GM04503 (cell line): ENCODE measurements around the gene HES3.
A peak's percentile ranks its signal among the peaks of the same experiment; 100 is the strongest.

Source experiments
- DNase-seq: peaks from one replicate; pipeline ENCODE4 v3.0.0-alpha.2; 2012; ENCODE audit warnings: low read depth

HES3 gene

GRCh38 chr1:6243993-6244392 lies at the start of gene HES3:
HES3 (plus strand) TSS chr1:6244179; CDS start chr1:6244366, 187 bp downstream.
- no peak for DNase-seq

- no peak for DNase-seq
These were observed 46.1 kb upstream of the HES3 start for GRCh38 chr1:6197746-6198427.

DNA sequence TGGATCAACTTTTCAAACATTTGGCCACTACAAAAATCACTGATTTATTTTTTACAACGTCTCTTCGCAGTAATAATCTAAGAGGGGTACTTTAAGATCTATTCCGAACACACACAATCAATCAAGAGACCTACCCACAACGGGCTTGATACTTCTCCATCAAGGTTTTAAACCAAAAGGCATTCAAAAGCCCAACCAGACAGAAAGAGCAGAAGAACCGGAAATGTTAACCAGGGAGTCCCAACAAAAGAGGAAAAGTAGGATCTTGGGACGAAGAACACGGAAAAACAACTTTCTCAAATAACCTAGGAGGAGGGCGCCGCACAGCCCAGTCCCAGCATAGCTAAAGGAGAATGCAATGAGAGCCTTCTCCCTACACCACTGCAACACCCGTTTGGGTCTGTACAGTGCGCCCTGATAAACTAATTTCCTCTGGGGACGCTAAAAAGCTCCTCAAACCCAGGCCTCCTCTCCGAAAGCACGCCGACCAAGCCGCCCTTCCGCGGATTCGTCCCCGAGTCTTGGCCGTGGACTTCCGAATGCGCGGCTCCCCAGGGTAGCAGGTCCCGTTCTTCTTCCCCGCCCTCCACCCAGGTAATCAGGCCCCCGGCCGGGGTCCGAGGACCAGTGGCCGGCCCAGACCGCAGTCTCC lies 45.2 kb upstream of the HES3 start:
- no peak for DNase-seq

DNA sequence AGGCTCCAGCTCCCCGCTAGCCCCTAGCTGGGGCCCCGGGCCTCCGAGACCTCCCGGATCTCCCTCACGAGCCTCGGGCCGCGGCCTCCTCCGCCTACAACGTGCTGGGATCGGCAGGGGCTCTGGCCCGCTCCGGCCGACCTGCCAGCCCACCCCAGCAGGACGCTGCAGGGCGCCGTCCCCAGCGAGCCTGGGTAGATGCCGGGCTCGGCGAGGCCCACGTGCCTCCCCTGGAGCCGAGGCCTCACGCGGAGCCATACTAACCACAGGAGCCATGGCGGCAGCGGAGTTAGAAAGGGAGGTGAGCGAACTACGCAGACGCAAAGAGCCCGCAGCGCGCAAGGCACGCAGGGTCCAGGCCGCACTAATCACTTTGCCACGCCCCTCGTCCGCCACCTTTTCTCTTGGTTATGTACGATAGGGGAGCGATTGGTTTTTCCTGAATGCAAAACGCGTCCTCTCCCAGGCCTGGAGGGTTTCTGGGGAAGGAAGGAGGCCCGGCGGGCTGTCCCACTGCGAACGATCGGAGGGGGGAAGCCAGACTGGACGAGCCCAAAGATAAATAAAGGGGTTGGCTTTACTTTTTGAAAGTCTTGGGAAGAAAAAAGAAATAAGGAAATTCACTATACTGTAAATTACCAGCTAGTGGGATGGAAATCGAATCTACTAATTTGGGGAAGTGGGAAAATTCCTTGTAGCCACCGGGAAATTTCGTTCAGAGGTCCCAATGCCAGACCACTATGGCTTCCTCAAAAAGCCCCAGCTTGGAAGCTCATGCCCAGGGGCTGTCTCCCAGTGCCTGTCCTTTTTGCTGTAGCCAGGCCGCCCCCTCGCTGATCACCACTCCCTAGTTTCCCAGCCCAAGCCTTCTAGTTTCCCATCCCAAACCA lies 44.4 kb upstream of the HES3 start, which contains the start of gene RPL22:
Gene RPL22, minus strand, starts transcription at position 298 of the 890 bp plus-strand sequence. Its CDS starts 22 bp downstream, at position 276.
- DNase-seq, result peak; percentile 97

- DNase-seq, result no peak
These were observed 43.7 kb upstream of the HES3 start for GRCh38 chr1:6200188-6200809.

- no peak for DNase-seq
These were observed 41.7 kb upstream of the HES3 start for GRCh38 chr1:6202256-6202655.

GRCh38 chr1:6205849-6206519 lies 38.0 kb upstream of the HES3 start, which contains the start of gene RNF207:
RNF207 (plus strand) TSS chr1:6206119; CDS start chr1:6206536, 417 bp downstream.
- no peak for DNase-seq

DNA sequence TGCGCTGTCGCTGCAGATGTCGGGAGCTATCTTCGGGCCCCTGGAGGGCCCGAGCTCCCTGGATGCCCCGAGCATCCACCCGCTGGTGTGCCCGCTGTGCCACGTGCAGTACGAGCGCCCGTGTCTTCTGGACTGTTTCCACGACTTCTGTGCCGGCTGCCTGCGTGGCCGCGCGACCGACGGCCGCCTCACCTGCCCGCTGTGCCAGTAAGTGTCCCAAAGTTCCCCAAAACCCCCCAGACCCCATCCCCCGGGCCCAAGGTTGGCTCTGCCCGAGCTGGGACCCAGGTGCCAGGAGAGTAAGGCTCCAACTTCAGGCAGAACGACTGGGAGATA lies 37.5 kb upstream of the HES3 start:
- no peak for DNase-seq

DNA sequence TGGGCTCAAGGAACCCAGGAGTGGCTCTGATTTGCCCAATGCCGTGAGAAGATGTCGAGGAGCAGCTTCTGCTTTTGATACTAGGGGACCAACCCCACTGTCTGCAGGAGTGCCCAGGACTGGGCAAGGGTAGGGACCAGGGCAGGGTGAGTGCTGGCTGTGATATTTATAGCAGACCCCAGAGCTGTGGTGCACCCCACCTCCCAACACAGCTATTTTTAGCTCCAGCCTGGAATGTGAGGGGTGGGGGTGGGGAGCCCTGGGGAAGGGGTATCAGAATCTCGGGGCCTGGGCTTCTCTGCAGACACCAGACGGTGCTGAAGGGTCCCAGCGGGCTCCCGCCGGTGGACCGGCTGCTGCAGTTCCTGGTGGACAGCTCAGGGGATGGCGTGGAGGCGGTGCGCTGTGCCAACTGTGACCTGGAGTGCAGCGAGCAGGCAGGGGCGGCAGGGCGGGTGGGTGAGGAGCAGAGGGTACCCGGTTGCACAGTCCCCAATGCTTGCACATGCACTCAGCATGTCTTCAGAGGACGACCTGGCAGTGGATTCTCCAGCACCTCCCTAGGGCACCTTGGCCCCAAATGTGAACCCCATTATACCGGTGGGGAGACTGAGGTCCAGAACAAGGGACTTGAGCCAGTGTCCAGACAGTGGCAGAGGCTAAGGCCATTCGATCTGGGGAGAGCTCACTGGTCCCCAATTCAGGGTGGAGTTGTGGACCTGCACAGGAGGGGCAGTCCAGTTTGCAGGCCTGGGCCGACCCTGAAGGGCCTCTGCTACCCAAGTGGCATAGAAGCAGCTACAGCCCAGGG lies 36.7 kb upstream of the HES3 start:
- DNase-seq, result no peak

DNA sequence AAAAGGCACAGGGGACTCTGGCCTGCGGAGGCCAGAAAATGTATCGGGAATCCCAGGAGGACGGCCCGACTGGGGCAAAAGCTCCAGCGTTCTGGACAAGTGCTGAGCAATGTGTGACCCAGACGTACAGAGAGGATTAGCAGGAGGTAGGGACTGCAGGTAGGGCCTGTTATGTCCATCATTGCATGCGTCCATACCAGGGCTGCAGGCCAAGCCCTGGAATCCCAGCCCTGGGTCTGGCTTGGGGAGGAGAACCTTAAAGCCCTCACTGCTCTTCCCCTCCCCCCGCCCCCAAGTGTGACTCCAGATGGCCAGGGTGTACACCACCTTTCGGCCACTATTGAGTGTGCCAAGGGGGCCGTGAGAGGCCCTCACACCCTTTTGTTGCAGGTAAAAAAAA lies 36.1 kb upstream of the HES3 start:
- DNase-seq, result no peak

- DNase-seq, result no peak
These were observed 35.0 kb upstream of the HES3 start for GRCh38 chr1:6208723-6209660.

GRCh38 chr1:6209661-6210580 lies 34.1 kb upstream of the HES3 start:
- no peak for DNase-seq

GRCh38 chr1:6210591-6211355 lies 33.2 kb upstream of the HES3 start:
- DNase-seq, result no peak

DNA sequence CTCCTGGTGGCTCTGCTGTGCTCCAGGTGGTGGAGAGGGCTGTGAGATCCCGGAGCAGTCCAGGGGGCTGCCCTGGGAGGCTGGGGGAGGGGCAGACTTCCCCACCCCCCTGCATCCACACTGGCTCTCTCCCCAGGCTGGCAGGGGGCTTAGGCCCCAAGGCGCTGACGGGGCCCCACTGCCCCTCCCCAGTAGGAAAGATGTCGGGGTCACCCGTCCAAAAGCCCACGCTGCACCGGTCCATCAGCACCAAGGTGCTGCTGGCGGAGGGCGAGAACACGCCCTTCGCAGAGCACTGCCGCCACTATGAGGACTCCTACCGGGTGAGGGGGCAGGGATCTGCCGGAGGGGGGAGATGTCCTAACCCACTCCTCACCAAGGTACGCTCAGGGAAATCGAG lies 32.2 kb upstream of the HES3 start:
- DNase-seq, result no peak

- no peak for DNase-seq
These were observed 31.6 kb upstream of the HES3 start for GRCh38 chr1:6212193-6212959.

DNA sequence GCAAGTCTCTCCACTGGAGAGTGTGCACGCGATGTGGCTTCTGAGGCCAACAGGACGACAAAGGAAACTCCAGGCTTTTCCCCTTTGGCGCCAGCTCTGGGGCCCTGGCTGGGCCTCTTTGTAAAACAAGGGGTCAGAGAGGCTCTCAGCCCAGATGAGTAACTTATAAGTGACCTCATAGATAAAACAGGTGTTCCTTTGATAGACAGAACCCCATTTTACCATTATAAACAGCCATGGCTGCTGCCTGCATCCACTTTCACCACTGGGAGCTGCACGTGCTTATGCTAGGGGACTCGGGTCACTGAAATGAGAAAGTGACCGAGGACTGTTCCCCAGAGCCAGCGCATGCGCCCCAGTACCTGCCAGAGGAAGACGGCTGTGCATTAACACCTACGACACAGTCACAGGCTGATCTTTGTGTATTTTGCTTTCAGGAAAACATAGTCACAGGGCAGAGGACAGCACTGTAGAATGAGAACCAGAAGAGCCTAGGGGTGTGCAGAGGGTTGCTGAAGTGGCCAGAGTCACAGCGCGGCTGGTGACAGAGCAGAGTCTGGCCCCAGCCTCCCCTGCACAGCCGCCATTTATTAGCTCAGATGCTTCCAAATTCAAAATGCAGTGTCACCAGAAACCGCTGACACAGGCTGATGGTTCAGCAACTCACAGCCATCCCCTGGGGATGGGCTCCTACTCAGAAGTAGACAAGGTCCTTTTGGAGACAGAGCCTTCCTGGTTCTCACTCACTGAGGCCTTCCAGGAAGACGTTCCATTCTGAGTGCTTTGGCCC lies 25.4 kb upstream of the HES3 start:
- DNase-seq, result no peak
